ENCODE measurements around the gene PLAC1.

Gene PLAC1

DNA sequence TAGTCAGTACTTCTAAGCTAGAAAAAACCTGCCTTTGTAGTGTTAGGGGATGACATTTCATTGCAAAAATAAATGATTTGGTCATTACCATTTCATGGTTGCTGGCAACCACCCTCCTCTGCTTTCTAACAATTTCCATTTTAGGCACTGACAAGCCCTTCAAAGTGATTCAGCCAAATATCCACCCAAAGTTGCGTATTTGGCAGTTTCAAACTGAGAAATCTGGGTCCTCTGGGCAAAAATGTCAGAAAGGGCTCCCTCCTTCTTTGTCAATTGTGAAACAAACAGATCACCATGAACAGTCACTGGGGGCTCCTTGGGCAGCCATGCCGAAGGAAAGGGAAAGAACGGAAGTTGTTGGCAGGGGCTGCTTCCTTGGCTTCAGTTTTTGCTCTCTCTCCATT lies 33.0 kb downstream of the PLAC1 start:
- H3K4me2 ChIP-seq (ENCODE audit: low read length): no peak overlapping the region
- no peaks in the 10 kb centered on the region for H3K27me3 ChIP-seq (ENCODE audit: control insufficient read depth, low read length)
- TF ChIP-seq EZH2phosphoT487 (IDR thresholded peaks at IDR 0.05; ENCODE audit: borderline replicate concordance, low read length): no peak
- TF ChIP-seq, protein P1, sequence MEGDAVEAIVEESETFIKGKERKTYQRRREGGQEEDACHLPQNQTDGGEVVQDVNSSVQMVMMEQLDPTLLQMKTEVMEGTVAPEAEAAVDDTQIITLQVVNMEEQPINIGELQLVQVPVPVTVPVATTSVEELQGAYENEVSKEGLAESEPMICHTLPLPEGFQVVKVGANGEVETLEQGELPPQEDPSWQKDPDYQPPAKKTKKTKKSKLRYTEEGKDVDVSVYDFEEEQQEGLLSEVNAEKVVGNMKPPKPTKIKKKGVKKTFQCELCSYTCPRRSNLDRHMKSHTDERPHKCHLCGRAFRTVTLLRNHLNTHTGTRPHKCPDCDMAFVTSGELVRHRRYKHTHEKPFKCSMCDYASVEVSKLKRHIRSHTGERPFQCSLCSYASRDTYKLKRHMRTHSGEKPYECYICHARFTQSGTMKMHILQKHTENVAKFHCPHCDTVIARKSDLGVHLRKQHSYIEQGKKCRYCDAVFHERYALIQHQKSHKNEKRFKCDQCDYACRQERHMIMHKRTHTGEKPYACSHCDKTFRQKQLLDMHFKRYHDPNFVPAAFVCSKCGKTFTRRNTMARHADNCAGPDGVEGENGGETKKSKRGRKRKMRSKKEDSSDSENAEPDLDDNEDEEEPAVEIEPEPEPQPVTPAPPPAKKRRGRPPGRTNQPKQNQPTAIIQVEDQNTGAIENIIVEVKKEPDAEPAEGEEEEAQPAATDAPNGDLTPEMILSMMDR (IDR thresholded peaks at IDR 0.05; ENCODE audit: low read depth, low read length, poor library complexity, severe bottlenecking): no peak

DNA sequence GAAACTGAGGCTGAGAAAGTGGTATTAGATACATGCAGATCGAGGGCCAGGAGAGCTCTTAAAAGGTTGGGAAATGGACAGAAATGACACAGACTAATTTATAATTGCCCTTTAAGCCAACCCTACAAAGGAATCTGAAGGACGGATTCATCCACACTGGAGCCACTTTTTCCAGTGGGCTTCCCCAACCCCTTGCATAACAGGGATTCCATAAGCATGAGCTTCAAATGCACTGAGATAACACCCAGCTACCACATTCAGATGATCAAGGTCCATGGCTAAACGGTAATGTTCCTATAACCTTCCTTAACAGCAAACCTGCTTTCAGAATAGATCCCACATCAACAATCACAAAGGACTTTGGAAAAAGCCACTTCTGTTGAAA lies 34.2 kb downstream of the PLAC1 start:
- no peaks in the 10 kb centered on the region for H3K27me3 ChIP-seq (ENCODE audit: control insufficient read depth, low read length)
- no peaks in the 10 kb centered on the region for H3F3A ChIP-seq (ENCODE audit: control insufficient read depth, insufficient read depth)
- H3K4me3 ChIP-seq (ENCODE audit: low read length): no peak overlapping the region
- no peaks in the 10 kb centered on the region for H3K79me2 ChIP-seq (ENCODE audit: control insufficient read depth, low read length)
- H4K20me1 ChIP-seq (ENCODE audit: control insufficient read depth, insufficient read depth, low read depth, low read length): no peaks in the 10 kb centered on the region
- no peak overlapping the region for H3K27ac ChIP-seq (ENCODE audit: low read depth, low read length)
- H3K4me2 ChIP-seq (ENCODE audit: low read length): no peak overlapping the region
- no peaks in the 10 kb centered on the region for H3K36me3 ChIP-seq (ENCODE audit: control insufficient read depth, low read length)
- H3K9me2 ChIP-seq (replicated peaks; ENCODE audit: control insufficient read depth, low read length): no peaks in the 10 kb centered on the region
- no peaks in the 10 kb centered on the region for H3K9me3 ChIP-seq (ENCODE audit: control insufficient read depth, insufficient read depth, low read length)
- no peak for TF ChIP-seq EZH2phosphoT487 (IDR thresholded peaks at IDR 0.05; ENCODE audit: borderline replicate concordance, low read length)
- TF ChIP-seq, protein P1 (IDR thresholded peaks at IDR 0.05; ENCODE audit: low read depth, low read length, poor library complexity, severe bottlenecking): no peak
- H3K4me1 ChIP-seq (ENCODE audit: control insufficient read depth, low read length): no peaks in the 10 kb centered on the region

More for the DNA sequence above, 33.0 kb downstream of the PLAC1 start:
- no peaks in the 10 kb centered on the region for H4K20me1 ChIP-seq (ENCODE audit: control insufficient read depth, insufficient read depth, low read depth, low read length)
- H3K4me1 ChIP-seq (ENCODE audit: control insufficient read depth, low read length): no peaks in the 10 kb centered on the region
- no peaks in the 10 kb centered on the region for H3K9me2 ChIP-seq (replicated peaks; ENCODE audit: control insufficient read depth, low read length)
- no peaks in the 10 kb centered on the region for H3K9me3 ChIP-seq (ENCODE audit: control insufficient read depth, insufficient read depth, low read length)
- H3K79me2 ChIP-seq (ENCODE audit: control insufficient read depth, low read length): no peaks in the 10 kb centered on the region
- H3K27ac ChIP-seq (ENCODE audit: low read depth, low read length): no peak overlapping the region
- no peak overlapping the region for H3K4me3 ChIP-seq (ENCODE audit: low read length)
- no peaks in the 10 kb centered on the region for H3F3A ChIP-seq (ENCODE audit: control insufficient read depth, insufficient read depth)
- H3K36me3 ChIP-seq (ENCODE audit: control insufficient read depth, low read length): no peaks in the 10 kb centered on the region

DNA sequence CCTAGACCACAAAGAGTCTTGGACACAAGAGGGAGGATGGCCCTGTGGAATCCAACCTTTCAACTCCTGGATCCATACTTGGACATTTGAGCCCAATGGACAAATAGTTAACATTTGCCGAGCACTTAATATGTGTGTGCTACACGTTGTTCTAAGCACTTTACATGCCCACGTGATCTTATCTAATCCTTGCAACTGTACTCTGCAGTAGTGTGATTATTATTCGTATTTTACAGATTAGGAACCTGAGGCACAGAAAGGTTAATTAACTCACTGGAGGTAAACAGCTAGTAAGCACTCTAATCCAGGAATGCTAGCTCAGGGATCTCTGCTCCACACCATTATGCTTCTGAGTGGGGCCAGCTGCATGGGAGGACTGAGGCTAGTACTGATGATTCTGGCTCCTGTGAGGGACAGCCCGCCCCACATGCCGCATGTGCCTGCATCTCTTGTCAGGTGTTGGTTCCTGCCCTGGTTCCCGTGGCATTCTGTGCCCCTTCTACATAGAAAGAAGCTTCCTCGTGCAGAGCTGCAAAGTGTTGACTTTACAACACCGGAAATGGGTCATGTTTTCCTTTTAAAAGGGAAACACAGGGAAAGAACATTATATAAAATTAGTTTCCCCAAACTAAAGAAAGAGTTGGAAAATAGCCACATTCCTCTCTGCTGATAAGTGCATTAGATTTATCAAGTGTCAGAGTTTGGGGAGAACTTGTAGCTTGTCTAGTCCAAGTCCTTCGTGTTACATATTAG lies 34.8 kb downstream of the PLAC1 start:
- no peaks in the 10 kb centered on the region for H3K36me3 ChIP-seq (ENCODE audit: control insufficient read depth, low read length)
- TF ChIP-seq EZH2phosphoT487 (IDR thresholded peaks at IDR 0.05; ENCODE audit: borderline replicate concordance, low read length): no peak
- TF ChIP-seq, protein P1 (IDR thresholded peaks at IDR 0.05; ENCODE audit: low read depth, low read length, poor library complexity, severe bottlenecking): no peak
- no peak overlapping the region for H3K4me3 ChIP-seq (ENCODE audit: low read length)
- H3K27me3 ChIP-seq (ENCODE audit: control insufficient read depth, low read length): no peaks in the 10 kb centered on the region
- H3K27ac ChIP-seq (ENCODE audit: low read depth, low read length): no peak overlapping the region
- H3F3A ChIP-seq (ENCODE audit: control insufficient read depth, insufficient read depth): no peaks in the 10 kb centered on the region
- no peaks in the 10 kb centered on the region for H3K9me3 ChIP-seq (ENCODE audit: control insufficient read depth, insufficient read depth, low read length)
- no peaks in the 10 kb centered on the region for H3K9me2 ChIP-seq (replicated peaks; ENCODE audit: control insufficient read depth, low read length)
- H3K79me2 ChIP-seq (ENCODE audit: control insufficient read depth, low read length): no peaks in the 10 kb centered on the region
- H3K4me2 ChIP-seq (ENCODE audit: low read length): no peak overlapping the region
- H4K20me1 ChIP-seq (ENCODE audit: control insufficient read depth, insufficient read depth, low read depth, low read length): no peaks in the 10 kb centered on the region
- H3K4me1 ChIP-seq (ENCODE audit: control insufficient read depth, low read length): no peaks in the 10 kb centered on the region
